Fibroblast of lung (primary cell): ENCODE results near the gene TFAP2C. TPM values are rescaled to one million over a fixed set of nuclear protein-coding genes. Genes with fewer than 3 reads are reported as not detected.

Source experiments
- DNase-seq, 2 donors: peaks; one replicate each; pipeline versions ENCODE4 v3.0.0 to v3.0.0-alpha.2; 2010; ENCODE audit warnings: low read depth in 2 of 2
- H2AFZ ChIP-seq: 2 replicates; pipeline ENCODE4 v1.5.1; 2012; ENCODE audit warnings: low read length, control low read depth, inconsistent platforms
- H3K27ac ChIP-seq: 2 replicates; pipeline ENCODE4 v1.5.1; 2011; ENCODE audit warnings: low read length, control low read depth; ENCODE audit not compliant: insufficient read depth
- H3K27me3 ChIP-seq: 2 replicates; pipeline ENCODE4 v1.5.1; 2011; ENCODE audit warnings: mild to moderate bottlenecking, low read length; ENCODE audit not compliant: control insufficient read depth, insufficient read depth
- H3K36me3 ChIP-seq: 2 replicates; pipeline ENCODE4 v1.5.1; 2011; ENCODE audit warnings: low read length; ENCODE audit not compliant: control insufficient read depth, insufficient read depth
- H3K4me1 ChIP-seq: 2 replicates; pipeline ENCODE4 v1.5.1; 2011; ENCODE audit warnings: low read length; ENCODE audit not compliant: control insufficient read depth, insufficient read depth; ENCODE audit errors: extremely low read depth
- H3K4me2 ChIP-seq: 2 replicates; pipeline ENCODE4 v1.5.1; 2011; ENCODE audit warnings: low read length, control low read depth; ENCODE audit not compliant: insufficient read depth; ENCODE audit errors: extremely low read depth
- H3K4me3 ChIP-seq, 4 experiments: fragments of 200-600 bp in 1 of 4; sonication (generic) in 1 of 4; replicated peaks in 1 of 4; 2 replicates each; pipeline ENCODE4 v1.5.1; 2011 to 2016; ENCODE audit warnings: low read length in 4 of 4, low read depth in 3 of 4, mild to moderate bottlenecking in 3 of 4, control low read depth in 2 of 4, inconsistent platforms in 1 of 4, mixed read lengths in 1 of 4; ENCODE audit not compliant: insufficient read depth in 1 of 4; ENCODE audit errors: control extremely low read depth in 1 of 4
- H3K79me2 ChIP-seq: 2 replicates; pipeline ENCODE4 v1.5.1; 2012; ENCODE audit warnings: mild to moderate bottlenecking, low read length, inconsistent platforms; ENCODE audit not compliant: control insufficient read depth, insufficient read depth
- H3K9ac ChIP-seq: 2 replicates; pipeline ENCODE4 v1.5.1; 2011; ENCODE audit warnings: mild to moderate bottlenecking, low read length, control low read depth; ENCODE audit not compliant: insufficient read depth
- H3K9me3 ChIP-seq: 2 replicates; pipeline ENCODE4 v1.5.1; 2012; ENCODE audit warnings: low read depth, low read length; ENCODE audit not compliant: control insufficient read depth, insufficient read depth
- H4K20me1 ChIP-seq: 2 replicates; pipeline ENCODE4 v1.5.1; 2011; ENCODE audit warnings: low read length; ENCODE audit not compliant: control insufficient read depth, insufficient read depth; ENCODE audit errors: extremely low read depth
- CTCF ChIP-seq, 2 donors: IDR thresholded peaks in 1 of 2; conservative IDR thresholded peaks in 1 of 2; 1 replicate in 1 of 2; 2 replicates in 1 of 2; pipeline ENCODE4 v1.5.1; 2011 to 2012; ENCODE audit warnings: low read length in 2 of 2, control low read depth in 1 of 2, inconsistent platforms in 1 of 2, low read depth in 1 of 2, mild to moderate bottlenecking in 1 of 2
- EZH2 ChIP-seq: IDR thresholded peaks from 2 replicates; pipeline ENCODE4 v1.5.1; 2012; ENCODE audit warnings: low read length, control low read depth, mild to moderate bottlenecking; ENCODE audit errors: missing control alignments
- polyA plus RNA-seq, 2 donors: library from polyadenylated mRNA; depleted of rRNA in 1 of 2; stranded (reverse) in 1 of 2; unstranded in 1 of 2; fragments of >200 nt; gene quantifications; 2 replicates each; pipeline ENCODE4 v1.2.1, GENCODE V29; 2011 to 2012; ENCODE audit warnings: missing spikeins in 1 of 2
- total RNA-seq: library from RNA; depleted of rRNA; stranded (reverse); fragments of >200 nt; gene quantifications from 2 replicates; pipeline ENCODE4 v1.2.1, GENCODE V29; 2014

The TFAP2C gene
- total and polyA plus RNA-seq, 2 donors (not counting 1 experiment from before 2014, with no cell fraction given), result 0.39 TPM; not detected in 1

GRCh38 chr20:56588996-56589395 lies 40.1 kb upstream of the TFAP2C start:
- no peak overlapping the region for H3K4me3 ChIP-seq
- no peaks in the 10 kb centered on the region for H3K79me2 ChIP-seq
- H3K9me3 ChIP-seq, result no peaks in the 10 kb centered on the region
- H4K20me1 ChIP-seq, result no peaks in the 10 kb centered on the region
- no peak overlapping the region for H3K27ac ChIP-seq
- no peak overlapping the region for H3K9ac ChIP-seq
- H3K27me3 ChIP-seq, result no peaks in the 10 kb centered on the region
- H3K4me2 ChIP-seq, result no peak overlapping the region
- H3K4me1 ChIP-seq, result no peaks in the 10 kb centered on the region
- no peak for DNase-seq
- no peaks in the 10 kb centered on the region for H3K36me3 ChIP-seq
- no peak overlapping the region for H2AFZ ChIP-seq
- TF ChIP-seq EZH2, result no peak
- TF ChIP-seq CTCF (conservative IDR thresholded peaks at IDR 0.05 in 1 of 2, IDR thresholded peaks at IDR 0.05 in 1 of 2; ENCODE audit: low read depth in 1 of 2, low read length in 2 of 2), result no peak

- no peak overlapping the region for H3K27ac ChIP-seq
- no peaks in the 10 kb centered on the region for H3K9me3 ChIP-seq
- H3K4me3 ChIP-seq, result no peak overlapping the region
- no peaks in the 10 kb centered on the region for H3K36me3 ChIP-seq
- no peak overlapping the region for H3K4me2 ChIP-seq
- H4K20me1 ChIP-seq, result no peaks in the 10 kb centered on the region
- no peaks in the 10 kb centered on the region for H3K4me1 ChIP-seq
- no peak overlapping the region for H3K9ac ChIP-seq
- no peaks in the 10 kb centered on the region for H3K27me3 ChIP-seq
- H2AFZ ChIP-seq, result no peak overlapping the region
- DNase-seq, result no peak
- no peaks in the 10 kb centered on the region for H3K79me2 ChIP-seq
- no peak for TF ChIP-seq EZH2
- no peak for TF ChIP-seq CTCF (conservative IDR thresholded peaks at IDR 0.05 in 1 of 2, IDR thresholded peaks at IDR 0.05 in 1 of 2; ENCODE audit: low read depth in 1 of 2, low read length in 2 of 2)
Observed at GRCh38 chr20:56589633-56590032, 39.5 kb upstream of the TFAP2C start.

GRCh38 chr20:56590888-56591287 lies 38.2 kb upstream of the TFAP2C start:
- no peaks in the 10 kb centered on the region for H3K27me3 ChIP-seq
- H3K4me3 ChIP-seq, result no peak overlapping the region
- no peak overlapping the region for H2AFZ ChIP-seq
- H4K20me1 ChIP-seq, result no peaks in the 10 kb centered on the region
- H3K27ac ChIP-seq, result no peak overlapping the region
- H3K36me3 ChIP-seq, result no peaks in the 10 kb centered on the region
- H3K79me2 ChIP-seq, result no peaks in the 10 kb centered on the region
- H3K4me1 ChIP-seq, result no peaks in the 10 kb centered on the region
- H3K4me2 ChIP-seq, result no peak overlapping the region
- no peak for DNase-seq
- no peak for TF ChIP-seq CTCF (conservative IDR thresholded peaks at IDR 0.05 in 1 of 2, IDR thresholded peaks at IDR 0.05 in 1 of 2; ENCODE audit: low read depth in 1 of 2, low read length in 2 of 2)
- TF ChIP-seq EZH2, result no peak
- H3K9ac ChIP-seq, result no peak overlapping the region
- H3K9me3 ChIP-seq, result no peaks in the 10 kb centered on the region
